Tibial nerve (tissue), 4 donors: Measurements from ENCODE around the gene NFATC2.

Source experiments
- CTCF ChIP-seq, 5 experiments: fragments of 200-600 bp in 3 of 5; fragments of 450-650 bp in 2 of 5; sonication (generic) in 3 of 5; IDR thresholded peaks; one replicate each; pipeline ENCODE4 v1.5.1; 2016 to 2019; ENCODE audit warnings: antibody characterized with exemption in 5 of 5, mild to moderate bottlenecking in 3 of 5, moderate library complexity in 2 of 5
- EP300 ChIP-seq, 2 donors: sonication (generic); formaldehyde crosslinking; IDR thresholded peaks; one replicate each; pipeline ENCODE4 v1.6.1; 2017; ENCODE audit warnings: antibody characterized with exemption in 2 of 2, mild to moderate bottlenecking in 1 of 2
- POLR2A ChIP-seq, 2 donors: fragments of 450-650 bp; IDR thresholded peaks; one replicate each; pipeline ENCODE4 v1.6.1; 2017; ENCODE audit warnings: antibody characterized with exemption in 2 of 2, mild to moderate bottlenecking in 2 of 2, moderate library complexity in 2 of 2

- no peak for TF ChIP-seq CTCF (IDR thresholded peaks at IDR 0.05)
- no peak for TF ChIP-seq EP300 (IDR thresholded peaks at IDR 0.05)
- no peak for TF ChIP-seq POLR2A (IDR thresholded peaks at IDR 0.05)
Measured at GRCh38 chr20:51434580-51435247, 107.8 kb downstream of the NFATC2 start.
